Stimulated activated CD8-positive, alpha-beta memory T cell treated with anti-CD3 and anti-CD28 coated beads, Interleukin-2, amount 100 ng/mL, for 1 hour (primary cell): ENCODE measurements around the gene QRICH1.

Experiments used
- DNase-seq, 2 donors: peaks; one replicate each; pipeline ENCODE4 v3.0.0-alpha.2; 2020; ENCODE audit warnings: low read depth in 2 of 2

QRICH1 gene, protein sequence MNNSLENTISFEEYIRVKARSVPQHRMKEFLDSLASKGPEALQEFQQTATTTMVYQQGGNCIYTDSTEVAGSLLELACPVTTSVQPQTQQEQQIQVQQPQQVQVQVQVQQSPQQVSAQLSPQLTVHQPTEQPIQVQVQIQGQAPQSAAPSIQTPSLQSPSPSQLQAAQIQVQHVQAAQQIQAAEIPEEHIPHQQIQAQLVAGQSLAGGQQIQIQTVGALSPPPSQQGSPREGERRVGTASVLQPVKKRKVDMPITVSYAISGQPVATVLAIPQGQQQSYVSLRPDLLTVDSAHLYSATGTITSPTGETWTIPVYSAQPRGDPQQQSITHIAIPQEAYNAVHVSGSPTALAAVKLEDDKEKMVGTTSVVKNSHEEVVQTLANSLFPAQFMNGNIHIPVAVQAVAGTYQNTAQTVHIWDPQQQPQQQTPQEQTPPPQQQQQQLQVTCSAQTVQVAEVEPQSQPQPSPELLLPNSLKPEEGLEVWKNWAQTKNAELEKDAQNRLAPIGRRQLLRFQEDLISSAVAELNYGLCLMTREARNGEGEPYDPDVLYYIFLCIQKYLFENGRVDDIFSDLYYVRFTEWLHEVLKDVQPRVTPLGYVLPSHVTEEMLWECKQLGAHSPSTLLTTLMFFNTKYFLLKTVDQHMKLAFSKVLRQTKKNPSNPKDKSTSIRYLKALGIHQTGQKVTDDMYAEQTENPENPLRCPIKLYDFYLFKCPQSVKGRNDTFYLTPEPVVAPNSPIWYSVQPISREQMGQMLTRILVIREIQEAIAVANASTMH

DNA sequence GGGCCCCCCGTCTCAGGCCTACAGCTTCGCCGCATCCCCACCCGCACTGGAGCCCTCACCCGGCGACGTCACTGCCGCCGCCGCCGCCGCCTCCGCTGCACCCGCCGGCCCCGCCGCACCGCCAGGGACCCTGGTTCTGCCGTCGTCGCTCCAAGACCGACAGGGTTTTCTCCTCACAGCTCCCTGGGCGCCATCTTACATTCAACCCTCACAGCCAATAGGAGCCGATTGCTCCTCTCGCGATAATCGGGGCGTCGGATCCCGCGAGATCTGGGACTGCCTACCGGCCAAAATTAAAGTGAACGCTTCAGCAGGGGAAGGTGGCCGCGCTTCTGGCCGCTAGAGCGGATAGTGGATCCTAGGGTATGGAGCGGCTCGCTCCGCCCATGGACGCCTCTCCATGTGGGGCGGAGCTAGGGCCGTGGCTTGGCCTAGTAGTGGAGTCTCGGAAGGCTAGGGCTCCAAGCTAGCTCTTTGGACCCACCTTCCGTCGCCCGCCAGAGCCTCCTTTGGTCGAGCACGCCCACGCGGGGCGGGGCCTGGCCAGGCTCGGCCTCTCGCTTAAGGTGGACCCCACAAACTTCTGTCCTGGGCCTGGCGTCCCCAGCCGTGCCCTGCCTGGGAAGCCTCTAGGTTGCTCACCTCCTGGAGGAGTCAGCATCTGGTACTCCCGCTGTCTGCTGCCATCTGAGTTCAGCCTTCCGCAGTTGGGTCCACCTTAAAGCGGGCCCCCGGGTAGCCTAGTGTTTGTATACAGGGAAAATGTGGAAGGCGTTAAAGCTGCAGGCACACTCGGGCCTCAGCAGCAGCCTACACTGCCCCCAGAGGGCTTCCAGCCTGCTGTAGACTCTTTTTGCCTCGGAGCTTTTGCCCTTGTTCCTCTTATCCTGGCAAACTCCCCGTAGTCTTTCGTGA lies at the start of gene QRICH1:
QRICH1 (minus strand) TSS at position 219 of the 915 bp plus-strand sequence. CDS start 17,054 bp downstream, outside the sequence.
- peak; percentile 88 to 91 for DNase-seq

DNA sequence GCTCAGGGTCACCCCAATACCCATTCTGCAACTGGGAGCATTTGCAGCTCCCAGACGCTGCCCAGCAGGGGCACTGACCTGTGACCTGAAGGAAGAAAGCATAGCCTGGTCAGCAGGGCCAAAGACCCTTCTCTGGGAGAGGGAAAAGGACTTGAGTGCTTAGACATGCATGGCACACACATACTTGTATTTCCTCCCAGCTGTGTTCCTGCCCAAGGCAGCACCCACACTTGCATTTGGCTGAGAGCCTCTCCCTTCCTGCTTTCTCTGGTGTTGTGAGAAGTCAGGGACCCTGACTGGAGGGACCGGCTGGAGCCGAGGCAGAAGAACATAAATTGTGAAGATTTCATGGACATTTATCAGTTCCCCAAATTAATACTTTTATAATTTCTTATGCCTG lies 46.2 kb upstream of the QRICH1 start:
- no peak for DNase-seq

DNA sequence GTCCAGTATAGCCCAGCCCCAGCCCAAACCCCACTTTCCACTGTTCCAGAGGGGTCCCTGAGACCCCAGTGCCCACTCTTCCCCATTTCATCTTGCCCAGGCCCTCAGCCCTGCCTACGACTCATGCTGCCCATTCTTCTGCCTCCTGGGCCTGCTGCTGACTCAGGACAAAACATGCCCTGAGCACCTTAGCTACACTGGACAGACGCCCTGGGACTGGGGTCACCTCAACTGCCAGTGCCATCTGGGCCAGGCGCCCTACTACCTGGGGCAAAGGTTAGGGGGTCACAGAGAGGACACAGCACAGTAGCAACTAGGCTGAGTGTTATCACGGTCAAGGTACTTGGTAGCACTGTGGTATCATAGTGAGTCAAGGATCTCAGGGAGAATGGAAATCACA lies 41.6 kb upstream of the QRICH1 start:
- DNase-seq = no peak

DNA sequence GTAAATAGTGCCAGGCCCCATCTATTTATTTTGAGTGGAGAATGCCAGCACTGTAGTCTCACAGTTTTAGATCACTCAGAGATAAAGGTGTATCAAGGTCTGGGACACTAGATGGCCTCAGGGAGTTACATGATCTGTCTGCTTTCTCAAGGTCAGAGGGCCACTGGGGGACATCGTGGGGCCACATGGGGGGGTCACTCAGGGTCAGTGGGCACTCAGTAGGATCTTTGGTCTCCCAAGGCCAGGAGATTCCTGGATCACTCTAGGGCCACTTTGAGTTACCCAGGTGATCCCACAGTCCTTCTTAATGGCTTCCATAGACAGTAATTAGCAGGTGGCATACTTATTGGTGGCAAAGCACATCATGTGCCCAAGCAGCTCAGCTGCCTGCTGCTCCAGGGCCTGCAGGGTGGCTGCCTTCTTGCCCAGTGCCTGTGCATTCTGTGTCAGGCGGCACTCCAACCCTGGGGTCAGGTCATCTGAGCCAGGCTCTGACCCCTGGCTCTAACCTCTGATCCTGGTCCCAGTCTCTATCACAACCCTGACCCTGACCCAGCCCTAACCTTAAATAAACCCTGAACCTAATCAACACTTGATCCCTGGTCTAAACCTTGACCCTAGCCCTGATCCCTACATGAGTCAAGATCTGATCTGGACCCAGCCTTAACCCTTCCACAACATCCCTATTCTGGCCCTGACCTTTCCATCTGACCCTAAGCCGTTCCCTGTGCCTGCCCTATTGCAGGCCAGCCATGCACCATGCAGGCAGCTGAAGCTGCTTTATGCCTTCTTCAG lies 40.8 kb upstream of the QRICH1 start:
- DNase-seq = no peak

DNA sequence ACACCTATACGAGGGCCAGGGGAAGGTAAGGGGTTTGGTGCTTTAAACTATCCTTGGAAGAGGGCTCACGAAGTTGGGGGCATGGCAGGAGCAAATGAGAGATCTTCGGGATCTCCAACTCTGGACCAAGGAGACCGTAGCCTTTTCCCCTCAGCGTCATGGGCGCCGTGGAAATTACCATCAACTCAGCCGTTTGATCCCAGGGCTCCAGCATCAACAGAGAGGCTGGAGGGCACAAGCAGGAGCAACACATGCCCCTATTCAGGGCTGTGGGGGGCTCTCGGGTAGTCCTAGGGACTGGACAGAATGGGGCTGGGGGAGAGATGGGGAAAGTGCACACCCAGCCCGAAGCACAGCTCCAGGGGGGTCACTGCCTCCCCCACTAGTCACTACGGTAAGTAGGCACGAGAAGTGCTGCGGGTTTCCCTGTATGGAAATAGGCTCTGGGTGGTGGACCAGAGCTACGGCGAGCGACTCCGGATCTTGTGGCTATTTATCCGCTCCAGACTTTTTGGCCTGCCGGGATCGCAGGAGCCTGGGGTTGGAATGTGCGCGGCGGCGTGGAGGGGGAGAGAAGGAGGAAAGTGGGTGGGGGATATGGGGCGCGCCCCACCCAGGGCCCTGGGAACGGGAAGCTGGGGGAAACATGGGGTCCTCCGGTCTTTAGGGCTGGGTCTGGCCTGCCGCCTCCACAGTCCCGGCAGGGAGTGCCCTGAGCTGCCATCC lies 39.5 kb upstream of the QRICH1 start:
- no peak for DNase-seq

DNA sequence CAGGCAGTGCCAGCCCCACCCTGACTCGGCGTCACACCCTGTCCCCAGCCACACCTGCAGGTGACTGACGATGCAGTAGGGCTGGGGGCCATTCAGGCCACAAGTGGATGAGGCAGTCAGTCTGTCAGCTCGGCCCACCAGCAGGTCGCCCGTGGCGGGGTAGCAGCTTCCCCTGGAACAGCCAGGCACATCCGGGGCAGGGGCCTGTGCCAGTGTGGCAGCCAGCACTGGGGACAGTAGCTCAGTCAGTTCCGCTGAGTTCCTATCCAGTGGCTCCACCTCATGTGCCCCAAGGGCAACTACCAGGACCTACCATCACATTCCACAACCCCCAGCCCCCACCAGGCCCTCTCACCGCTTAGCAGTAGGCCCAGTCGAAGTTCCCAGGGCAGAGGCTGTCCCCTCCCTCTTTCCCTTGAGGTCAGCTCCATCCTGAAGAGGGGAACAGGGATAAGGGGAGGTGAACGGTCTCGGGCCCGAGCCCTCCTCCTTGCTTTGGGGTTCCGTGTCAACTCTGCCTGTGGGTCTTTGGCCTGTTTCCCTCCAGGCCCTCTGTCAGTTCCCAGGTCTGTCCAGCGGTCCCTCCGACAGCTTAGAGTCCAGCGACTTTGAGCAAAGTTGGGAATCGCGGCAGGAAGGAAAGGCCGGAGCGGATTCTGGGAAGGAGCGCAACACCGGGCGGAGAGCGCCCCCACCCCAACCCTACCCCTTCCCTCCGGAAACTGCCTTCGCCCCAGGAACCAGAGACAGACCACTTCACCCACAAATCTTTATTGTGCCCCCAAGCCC lies 38.8 kb upstream of the QRICH1 start, which contains the start of gene LAMB2:
LAMB2 (minus strand) TSS at position 614 of the 789 bp plus-strand sequence; CDS start at position 431, 183 bp downstream.
- DNase-seq = no peak

DNA sequence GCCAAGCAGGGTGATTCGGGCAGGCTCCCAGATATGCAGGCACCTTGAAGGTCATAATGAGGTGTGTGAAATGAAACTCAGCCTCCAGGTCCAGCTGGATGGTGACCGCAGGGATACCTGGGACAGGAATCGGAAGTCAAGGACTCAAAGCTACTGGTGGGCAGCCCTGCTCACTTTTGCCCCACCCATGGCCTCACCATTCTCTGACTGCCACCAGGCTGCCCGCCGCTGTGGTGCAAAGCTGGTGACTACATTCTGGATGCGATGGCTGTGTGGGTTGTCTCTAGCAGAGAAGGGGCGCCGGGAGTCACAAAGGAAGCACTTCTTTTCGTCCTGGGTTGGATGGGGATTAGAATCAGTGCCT lies 38.2 kb upstream of the QRICH1 start:
- DNase-seq = no peak

DNA sequence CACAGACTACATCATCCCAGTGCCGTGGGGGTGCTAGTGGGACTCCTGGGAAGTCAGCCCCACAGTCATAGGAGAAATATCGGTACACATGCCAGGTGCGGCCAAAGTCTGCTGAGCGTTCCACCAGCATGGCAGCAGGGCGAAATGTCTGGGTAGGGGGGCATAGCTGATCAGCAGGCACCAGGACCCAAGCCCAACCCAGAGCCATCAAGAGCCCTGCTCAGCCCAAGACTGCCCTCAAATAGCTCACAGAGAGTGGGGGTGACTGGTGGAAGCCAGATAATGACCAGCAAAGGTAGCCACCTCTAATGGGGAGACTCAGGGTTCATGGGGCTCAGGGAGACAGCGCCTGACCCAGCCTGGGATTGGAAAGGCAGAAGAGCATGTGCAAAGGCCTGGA lies 37.7 kb upstream of the QRICH1 start:
- no peak for DNase-seq

DNA sequence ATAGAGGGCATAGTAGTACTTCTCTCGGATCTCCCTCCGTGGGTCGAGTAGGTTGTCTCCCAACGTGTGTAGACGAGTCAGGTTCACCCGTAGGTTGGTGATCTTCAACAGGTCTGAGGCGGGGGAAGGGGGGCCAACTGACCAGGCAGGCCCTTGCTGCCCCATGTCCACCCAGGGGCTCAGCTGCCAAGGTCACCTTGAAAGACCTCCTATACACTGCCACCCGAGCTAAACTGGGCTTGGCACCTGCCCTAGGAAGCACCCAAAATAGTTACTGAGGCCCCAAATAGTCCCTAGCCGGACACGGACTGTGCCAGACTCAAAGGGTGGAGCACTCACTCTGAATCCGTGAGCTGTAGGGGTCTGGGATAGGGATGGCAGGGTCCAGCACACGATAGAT lies 37.2 kb upstream of the QRICH1 start:
- no peak for DNase-seq

DNA sequence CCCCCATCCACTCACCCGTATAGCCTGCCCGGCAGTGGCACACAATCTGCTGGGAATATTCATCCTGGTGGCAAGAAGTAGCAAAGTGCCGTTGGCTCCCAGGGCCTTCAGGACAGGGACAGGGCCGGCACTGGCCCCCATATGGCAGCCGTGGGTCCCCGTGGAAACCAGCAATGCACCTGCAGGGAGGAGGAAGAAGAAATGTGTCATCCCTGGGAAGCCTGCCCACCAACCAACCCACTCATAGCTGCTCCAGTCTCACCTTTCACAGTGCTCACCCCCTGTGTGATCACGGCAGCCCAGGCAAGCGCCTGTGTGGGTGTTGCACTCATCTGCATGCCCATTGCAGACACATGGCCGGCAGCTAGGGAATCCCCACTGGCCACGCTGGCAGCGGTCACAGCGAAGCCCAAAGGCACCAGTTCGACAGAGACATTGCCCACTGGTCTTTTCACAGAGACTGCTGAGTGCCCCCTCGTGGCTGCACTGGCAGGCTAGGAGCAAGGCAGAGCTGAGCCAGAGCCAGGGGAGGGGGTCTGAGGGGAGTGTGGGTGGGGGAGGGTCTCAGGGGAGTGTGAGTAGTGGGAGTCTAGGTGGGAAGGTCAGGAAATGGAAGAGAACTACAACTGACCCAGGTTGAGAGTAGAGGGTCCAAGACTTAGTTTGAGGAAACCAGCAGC lies 31.3 kb upstream of the QRICH1 start:
- DNase-seq = no peak

DNA sequence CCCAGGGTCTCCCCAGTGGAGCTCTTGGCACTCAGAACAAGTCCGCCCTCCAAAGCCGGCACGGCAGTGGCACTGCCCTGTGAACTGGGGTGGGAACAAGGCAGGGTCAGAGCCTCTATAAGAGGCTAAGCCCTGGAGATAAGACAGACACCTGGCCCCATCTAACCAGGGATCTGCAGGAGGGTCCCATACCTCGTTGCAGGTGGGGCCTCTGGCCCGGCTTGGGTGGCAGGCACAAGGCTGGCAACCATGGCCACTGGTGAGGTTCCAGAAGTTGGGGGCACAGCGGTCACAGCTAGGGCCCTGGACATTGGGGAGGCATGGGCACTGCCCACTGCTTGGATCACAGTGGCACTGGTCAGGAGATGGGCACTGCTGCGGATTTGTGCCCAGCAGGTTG lies 30.3 kb upstream of the QRICH1 start:
- DNase-seq = no peak

DNA sequence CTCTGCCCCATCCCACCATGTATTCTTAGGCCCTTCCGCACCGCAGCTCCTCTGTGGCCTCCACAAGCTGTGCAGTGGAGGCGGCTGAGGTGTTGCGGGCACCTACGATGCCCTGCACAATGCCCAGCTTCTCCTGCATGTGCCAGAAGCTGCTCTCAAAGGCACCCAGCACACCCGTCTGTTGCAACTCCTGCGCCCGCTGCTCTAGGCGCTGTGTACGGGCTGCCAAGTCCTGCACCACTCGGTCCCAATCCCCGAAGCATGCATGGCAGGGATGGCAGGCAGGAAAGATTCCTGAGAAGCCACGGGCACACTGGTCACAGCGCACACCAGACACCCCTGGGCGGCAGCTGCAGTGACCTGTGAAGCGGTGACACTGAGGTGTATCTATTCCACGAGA lies 29.8 kb upstream of the QRICH1 start:
- DNase-seq = no peak

DNA sequence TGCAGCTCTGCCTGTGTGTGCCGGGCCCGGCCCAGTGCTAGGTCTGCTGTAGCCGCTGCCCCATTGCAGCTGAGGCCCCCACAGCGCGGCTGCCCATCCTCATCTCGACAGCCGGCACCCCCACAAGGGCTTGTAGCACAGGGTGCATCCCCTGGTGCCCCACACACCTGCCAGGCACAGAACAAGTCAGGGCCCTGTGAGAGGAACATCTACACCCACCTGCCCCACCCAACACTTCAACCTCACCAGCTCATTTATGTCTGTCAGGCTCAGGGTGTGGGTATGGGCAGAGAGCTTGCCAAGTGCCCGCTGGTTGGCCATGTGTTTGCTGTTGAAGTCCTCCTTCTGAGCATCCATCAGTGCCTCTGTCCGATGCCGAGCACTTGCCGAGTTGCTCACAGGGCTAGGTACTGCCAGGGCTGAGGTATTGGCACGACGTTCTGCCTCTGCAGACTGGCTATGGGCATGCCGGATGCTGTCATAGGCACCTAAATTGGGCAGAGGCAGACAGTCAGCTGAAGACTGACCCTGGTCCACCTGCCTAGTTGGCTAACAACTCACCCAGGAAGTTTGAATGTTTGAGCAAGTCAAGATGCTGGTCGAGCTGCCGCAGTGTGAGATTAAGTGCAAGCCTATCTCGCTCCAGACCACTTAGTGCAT lies 29.1 kb upstream of the QRICH1 start:
- no peak for DNase-seq

DNA sequence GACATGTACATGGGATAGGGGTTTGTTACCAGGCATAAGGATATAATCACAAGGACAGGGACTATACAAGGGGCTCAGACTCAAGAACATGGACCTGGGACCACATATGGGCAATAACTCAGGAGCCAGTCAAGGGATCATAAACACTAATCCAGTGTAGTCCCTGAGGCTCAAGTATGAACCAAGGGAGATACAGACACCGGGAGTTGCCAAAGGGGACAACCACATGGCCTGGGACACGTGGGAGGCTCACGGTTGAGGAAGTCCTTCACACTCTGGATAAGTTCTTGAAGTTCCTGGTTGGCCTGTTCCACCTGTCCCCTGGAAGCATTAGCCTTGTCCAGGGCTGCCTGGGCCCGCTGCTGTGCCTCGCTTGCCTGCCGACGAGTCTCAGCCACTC lies 28.6 kb upstream of the QRICH1 start:
- DNase-seq = no peak

DNA sequence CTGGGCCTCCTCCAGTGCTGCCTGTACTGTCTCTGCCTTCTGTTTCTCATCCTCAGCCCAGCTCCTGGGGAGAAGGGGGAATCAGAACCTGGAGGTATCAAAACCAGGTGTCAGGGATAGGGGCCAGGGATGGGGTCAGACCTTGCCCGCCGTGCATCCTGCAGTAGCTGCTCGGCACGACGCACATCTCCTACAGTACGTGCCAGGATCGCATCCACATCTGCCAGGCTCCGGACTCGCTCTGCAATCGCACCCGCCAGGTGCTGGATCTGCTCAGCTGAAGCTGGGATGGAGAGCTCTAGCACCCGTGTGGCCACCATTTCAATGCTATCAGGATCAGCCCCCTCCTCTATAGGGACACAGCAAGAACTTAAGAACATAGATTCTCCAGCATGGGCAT lies 28.2 kb upstream of the QRICH1 start:
- no peak for DNase-seq

DNA sequence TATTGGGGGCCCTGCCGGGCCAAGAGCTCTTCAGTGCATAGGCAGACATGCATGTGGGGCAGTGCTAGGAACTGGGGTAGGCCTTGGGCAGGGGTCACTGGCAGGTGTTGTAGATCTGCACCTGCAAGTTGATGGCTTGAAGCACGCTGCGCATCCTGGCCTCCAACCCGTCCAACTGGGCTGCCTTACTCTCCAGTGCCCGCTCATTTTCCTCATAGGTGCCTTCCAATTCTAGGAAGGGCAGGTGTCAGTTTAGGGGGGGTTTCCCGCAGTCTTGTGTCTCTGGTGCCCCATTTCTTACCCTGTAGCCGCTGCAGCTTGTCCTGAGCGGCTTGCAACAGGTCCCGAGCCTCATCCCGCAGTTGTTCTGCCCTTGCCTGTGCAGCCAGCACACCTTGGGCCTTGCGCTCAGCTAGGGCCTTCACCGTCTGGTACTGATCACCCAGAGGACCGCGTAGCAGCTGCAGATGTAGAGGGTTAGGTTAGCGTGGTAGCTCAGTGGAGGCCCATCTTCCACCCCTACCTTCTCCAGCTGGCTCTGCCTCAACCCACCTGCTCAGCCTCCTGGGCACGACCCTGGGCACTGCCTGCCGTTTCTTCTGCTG lies 27.4 kb upstream of the QRICH1 start:
- no peak for DNase-seq

DNA sequence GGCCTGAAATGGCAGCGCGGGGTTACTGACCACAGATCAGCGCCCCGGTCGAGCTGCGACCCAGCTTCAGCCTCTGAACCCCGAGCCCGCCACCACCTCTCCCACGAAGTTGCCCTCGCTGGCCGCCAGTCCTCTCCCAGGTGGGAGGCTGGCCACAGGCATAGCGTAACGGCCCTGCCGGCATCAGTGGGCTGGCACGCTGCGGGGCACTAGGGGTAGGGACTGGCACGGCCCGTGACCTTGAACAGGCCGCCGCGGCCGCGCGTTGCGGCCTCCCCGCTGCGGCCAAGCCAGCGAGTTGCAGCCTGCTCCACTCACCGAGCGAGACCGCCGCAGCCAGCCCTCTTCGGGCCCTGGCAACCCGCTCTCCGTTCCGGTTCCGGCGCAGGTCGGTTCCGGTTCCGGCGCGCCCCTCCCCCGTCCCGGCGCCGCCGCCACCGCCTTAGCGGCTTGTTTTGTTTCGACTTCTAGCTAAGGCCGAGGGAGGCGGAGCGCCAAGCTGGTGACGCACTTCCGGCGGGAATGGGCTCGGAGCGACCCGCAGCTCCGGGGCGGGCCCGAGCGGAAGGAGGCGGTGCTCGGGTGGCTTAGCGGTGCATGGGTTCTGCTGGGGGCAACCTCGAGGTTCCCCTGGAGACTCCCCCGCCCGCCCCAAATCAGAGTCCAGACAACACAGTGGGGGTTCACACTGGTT lies 26.7 kb upstream of the QRICH1 start, which contains the start of gene USP19:
USP19 (minus strand) TSS at position 386 of the 694 bp plus-strand sequence. CDS start 1,678 bp downstream, outside the sequence.
- peak; percentile 82 to 86 for DNase-seq
